Ovary (tissue), 3 donors: ENCODE results near the gene GPC6.

Experiments
- CTCF ChIP-seq, 3 donors: fragments of 450-650 bp in 2 of 3; fragments of 200-600 bp in 1 of 3; IDR thresholded peaks; one replicate each; pipeline versions ENCODE4 v1.5.1 to v1.8.0; 2016 to 2022; ENCODE audit warnings: antibody characterized with exemption in 3 of 3, mild to moderate bottlenecking in 1 of 3
- EP300 ChIP-seq: sonication (generic); formaldehyde crosslinking; IDR thresholded peaks from one replicate; pipeline ENCODE4 v1.6.1; 2017; ENCODE audit warnings: antibody characterized with exemption
- donor health status: DM: no; HTN: no; CAD: no.

GRCh38 chr13:93289842-93290241 lies 63.2 kb downstream of the GPC6 start:
- no peak for TF ChIP-seq CTCF (IDR thresholded peaks at IDR 0.05)
- TF ChIP-seq EP300 = no peak
